HepG2 (cell line): Measurements from ENCODE around the gene WNK4. TPM values are rescaled to one million over a fixed set of nuclear protein-coding genes. Genes with fewer than 3 reads are reported as not detected.

Experiments
- CREB1 ChIP-seq, 2 experiments: fragments of 450-650 bp in 1 of 2; IDR thresholded peaks; 2 replicates each; pipeline ENCODE4 v1.6.1; 2016 to 2017; ENCODE audit warnings: control low read depth in 1 of 2, mild to moderate bottlenecking in 1 of 2, missing compliant biosample characterization in 1 of 2, missing genetic modification characterization in 1 of 2
- GABPA ChIP-seq, 2 experiments: IDR thresholded peaks; 2 replicates each; pipeline ENCODE4 v1.6.1; 2011 to 2016; ENCODE audit warnings: low read depth in 2 of 2, low read length in 1 of 2, missing biosample characterization in 1 of 2, missing genetic modification characterization in 1 of 2
- GLMP ChIP-seq: sonication (generic); formaldehyde crosslinking; IDR thresholded peaks from 2 replicates; pipeline ENCODE4 v1.9.0; 2021; ENCODE audit warnings: missing genetic modification reagents, mild to moderate bottlenecking, borderline replicate concordance
- MEF2D ChIP-seq: sonication (generic); formaldehyde crosslinking; IDR thresholded peaks from 2 replicates; pipeline ENCODE4 v1.5.1; 2020; ENCODE audit warnings: mild to moderate bottlenecking, missing genetic modification reagents
- MLLT10 ChIP-seq: sonication (generic); formaldehyde crosslinking; IDR thresholded peaks from 2 replicates; pipeline ENCODE4 v1.4.0; 2020; ENCODE audit warnings: missing genetic modification reagents
- SIX4 ChIP-seq: sonication (generic); formaldehyde crosslinking; IDR thresholded peaks from 2 replicates; pipeline ENCODE4 v1.4.0; 2020; ENCODE audit warnings: missing genetic modification reagents
- THAP9 ChIP-seq: sonication (generic); formaldehyde crosslinking; IDR thresholded peaks from 2 replicates; pipeline ENCODE4; 2020; ENCODE audit warnings: missing genetic modification reagents, mild to moderate bottlenecking, borderline replicate concordance
- ZFP36L1 ChIP-seq: sonication (generic); formaldehyde crosslinking; IDR thresholded peaks from 2 replicates; pipeline ENCODE4 v1.8.0; 2022; ENCODE audit warnings: mild to moderate bottlenecking, missing genetic modification reagents, moderate library complexity
- ZNF432 ChIP-seq: sonication (generic); formaldehyde crosslinking; IDR thresholded peaks from 2 replicates; pipeline ENCODE4 v1.5.0; 2020; ENCODE audit warnings: missing genetic modification reagents, mild to moderate bottlenecking, borderline replicate concordance
- ZNF512B ChIP-seq: sonication (generic); formaldehyde crosslinking; IDR thresholded peaks from 2 replicates; pipeline ENCODE4 v1.5.1; 2020; ENCODE audit warnings: missing genetic modification reagents, mild to moderate bottlenecking, borderline replicate concordance
- ZNF678 ChIP-seq: sonication (generic); formaldehyde crosslinking; IDR thresholded peaks from 2 replicates; pipeline ENCODE4 v1.4.0; 2020; ENCODE audit warnings: mild to moderate bottlenecking, missing genetic modification reagents
- ZNF703 ChIP-seq: sonication (generic); formaldehyde crosslinking; IDR thresholded peaks from 2 replicates; pipeline ENCODE4 v1.5.1; 2020; ENCODE audit warnings: missing genetic modification reagents, mild to moderate bottlenecking, moderate library complexity, borderline replicate concordance
- polyA plus RNA-seq, 8 experiments: library from polyadenylated mRNA; depleted of rRNA in 3 of 8; stranded (reverse) in 7 of 8; unstranded in 1 of 8; fragments of >200 nt; fragmentation: Illumina TruSeq in 4 of 8; extraction: Trizol in 4 of 8; gene quantifications; 2 replicates each; pipeline versions ENCODE4 v1.2.1 to v1.2.3, GENCODE V29; 2011 to 2016; ENCODE audit warnings: low read depth in 4 of 8, missing spikeins in 1 of 8, mixed read lengths in 1 of 8; ENCODE audit not compliant: insufficient read depth in 1 of 8
- total RNA-seq, 5 experiments: library from RNA; depleted of rRNA; stranded (reverse); fragments of >200 nt; fragmentation: Illumina TruSeq; extraction: Trizol; gene quantifications; 2 replicates each; pipeline ENCODE4 v1.2.3, GENCODE V29; 2016; ENCODE audit warnings: low read depth in 1 of 5
- TF ChIP-seq, protein P1 (sequence below): sonication (generic); formaldehyde crosslinking; IDR thresholded peaks from 2 replicates; pipeline ENCODE4 v1.4.0; 2020; ENCODE audit warnings: missing genetic modification reagents, mild to moderate bottlenecking, borderline replicate concordance
- TF ChIP-seq, protein P2 (sequence below): sonication (generic); formaldehyde crosslinking; IDR thresholded peaks from 2 replicates; pipeline ENCODE4 v1.4.0; 2020; ENCODE audit warnings: missing genetic modification reagents

The WNK4 gene
- total and polyA plus RNA-seq, 2 of the 13 experiments (the other 11 are each of a cell fraction or from before 2014, with no cell fraction given), result 2.7 to 13.7 TPM

- TF ChIP-seq THAP9 (CRISPR knock-in tag) (no peak), ZNF703 (CRISPR knock-in tag) (no peak), ZNF512B (CRISPR knock-in tag) (no peak), MEF2D (peak; percentile 50; the same call in 1 of the 2 replicates), GABPA (IDR thresholded peaks at IDR 0.05; ENCODE audit: low read depth, low read length) (no peak), GABPA (CRISPR knock-in tag; IDR thresholded peaks at IDR 0.05; ENCODE audit: low read depth) (no peak), ZNF678 (CRISPR knock-in tag) (no peak), CREB1 (IDR thresholded peaks at IDR 0.05) (no peak), CREB1 (CRISPR knock-in tag; IDR thresholded peaks at IDR 0.05) (peak; percentile 43), GLMP (CRISPR knock-in tag) (no peak), MLLT10 (CRISPR knock-in tag) (no peak), SIX4 (no peak), ZFP36L1 (CRISPR knock-in tag) (no peak), ZNF432 (CRISPR knock-in tag) (no peak)
- TF ChIP-seq, protein P1, sequence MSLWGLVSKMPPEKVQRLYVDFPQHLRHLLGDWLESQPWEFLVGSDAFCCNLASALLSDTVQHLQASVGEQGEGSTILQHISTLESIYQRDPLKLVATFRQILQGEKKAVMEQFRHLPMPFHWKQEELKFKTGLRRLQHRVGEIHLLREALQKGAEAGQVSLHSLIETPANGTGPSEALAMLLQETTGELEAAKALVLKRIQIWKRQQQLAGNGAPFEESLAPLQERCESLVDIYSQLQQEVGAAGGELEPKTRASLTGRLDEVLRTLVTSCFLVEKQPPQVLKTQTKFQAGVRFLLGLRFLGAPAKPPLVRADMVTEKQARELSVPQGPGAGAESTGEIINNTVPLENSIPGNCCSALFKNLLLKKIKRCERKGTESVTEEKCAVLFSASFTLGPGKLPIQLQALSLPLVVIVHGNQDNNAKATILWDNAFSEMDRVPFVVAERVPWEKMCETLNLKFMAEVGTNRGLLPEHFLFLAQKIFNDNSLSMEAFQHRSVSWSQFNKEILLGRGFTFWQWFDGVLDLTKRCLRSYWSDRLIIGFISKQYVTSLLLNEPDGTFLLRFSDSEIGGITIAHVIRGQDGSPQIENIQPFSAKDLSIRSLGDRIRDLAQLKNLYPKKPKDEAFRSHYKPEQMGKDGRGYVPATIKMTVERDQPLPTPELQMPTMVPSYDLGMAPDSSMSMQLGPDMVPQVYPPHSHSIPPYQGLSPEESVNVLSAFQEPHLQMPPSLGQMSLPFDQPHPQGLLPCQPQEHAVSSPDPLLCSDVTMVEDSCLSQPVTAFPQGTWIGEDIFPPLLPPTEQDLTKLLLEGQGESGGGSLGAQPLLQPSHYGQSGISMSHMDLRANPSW (CRISPR knock-in tag), result no peak
- TF ChIP-seq, protein P2, sequence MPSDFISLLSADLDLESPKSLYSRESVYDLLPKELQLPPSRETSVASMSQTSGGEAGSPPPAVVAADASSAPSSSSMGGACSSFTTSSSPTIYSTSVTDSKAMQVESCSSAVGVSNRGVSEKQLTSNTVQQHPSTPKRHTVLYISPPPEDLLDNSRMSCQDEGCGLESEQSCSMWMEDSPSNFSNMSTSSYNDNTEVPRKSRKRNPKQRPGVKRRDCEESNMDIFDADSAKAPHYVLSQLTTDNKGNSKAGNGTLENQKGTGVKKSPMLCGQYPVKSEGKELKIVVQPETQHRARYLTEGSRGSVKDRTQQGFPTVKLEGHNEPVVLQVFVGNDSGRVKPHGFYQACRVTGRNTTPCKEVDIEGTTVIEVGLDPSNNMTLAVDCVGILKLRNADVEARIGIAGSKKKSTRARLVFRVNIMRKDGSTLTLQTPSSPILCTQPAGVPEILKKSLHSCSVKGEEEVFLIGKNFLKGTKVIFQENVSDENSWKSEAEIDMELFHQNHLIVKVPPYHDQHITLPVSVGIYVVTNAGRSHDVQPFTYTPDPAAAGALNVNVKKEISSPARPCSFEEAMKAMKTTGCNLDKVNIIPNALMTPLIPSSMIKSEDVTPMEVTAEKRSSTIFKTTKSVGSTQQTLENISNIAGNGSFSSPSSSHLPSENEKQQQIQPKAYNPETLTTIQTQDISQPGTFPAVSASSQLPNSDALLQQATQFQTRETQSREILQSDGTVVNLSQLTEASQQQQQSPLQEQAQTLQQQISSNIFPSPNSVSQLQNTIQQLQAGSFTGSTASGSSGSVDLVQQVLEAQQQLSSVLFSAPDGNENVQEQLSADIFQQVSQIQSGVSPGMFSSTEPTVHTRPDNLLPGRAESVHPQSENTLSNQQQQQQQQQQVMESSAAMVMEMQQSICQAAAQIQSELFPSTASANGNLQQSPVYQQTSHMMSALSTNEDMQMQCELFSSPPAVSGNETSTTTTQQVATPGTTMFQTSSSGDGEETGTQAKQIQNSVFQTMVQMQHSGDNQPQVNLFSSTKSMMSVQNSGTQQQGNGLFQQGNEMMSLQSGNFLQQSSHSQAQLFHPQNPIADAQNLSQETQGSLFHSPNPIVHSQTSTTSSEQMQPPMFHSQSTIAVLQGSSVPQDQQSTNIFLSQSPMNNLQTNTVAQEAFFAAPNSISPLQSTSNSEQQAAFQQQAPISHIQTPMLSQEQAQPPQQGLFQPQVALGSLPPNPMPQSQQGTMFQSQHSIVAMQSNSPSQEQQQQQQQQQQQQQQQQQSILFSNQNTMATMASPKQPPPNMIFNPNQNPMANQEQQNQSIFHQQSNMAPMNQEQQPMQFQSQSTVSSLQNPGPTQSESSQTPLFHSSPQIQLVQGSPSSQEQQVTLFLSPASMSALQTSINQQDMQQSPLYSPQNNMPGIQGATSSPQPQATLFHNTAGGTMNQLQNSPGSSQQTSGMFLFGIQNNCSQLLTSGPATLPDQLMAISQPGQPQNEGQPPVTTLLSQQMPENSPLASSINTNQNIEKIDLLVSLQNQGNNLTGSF, result no peak
Measured at GRCh38 chr17:42791948-42792347, 11.5 kb downstream of the WNK4 start (continued).
